NT2/D1 (cell line): ENCODE measurements around the gene TFF1.

Source experiments
- DNase-seq: peaks from one replicate; pipeline ENCODE4 v3.0.0-alpha.2; 2011; ENCODE audit warnings: low read depth, low spot score
- H3K27me3 ChIP-seq: 2 replicates; pipeline ENCODE4 v1.6.0; 2011; ENCODE audit warnings: mild to moderate bottlenecking; ENCODE audit not compliant: insufficient read length, insufficient read depth
- H3K36me3 ChIP-seq: 2 replicates; pipeline ENCODE4 v1.6.1; 2011; ENCODE audit warnings: mild to moderate bottlenecking, low read length, mixed read lengths; ENCODE audit not compliant: insufficient read depth, insufficient read length
- H3K4me1 ChIP-seq: 2 replicates; pipeline ENCODE4 v1.5.1; 2011; ENCODE audit not compliant: insufficient read depth, insufficient read length
- H3K4me3 ChIP-seq: 2 replicates; pipeline ENCODE4 v1.5.1; 2011; ENCODE audit warnings: low read depth; ENCODE audit not compliant: insufficient read length
- H3K9ac ChIP-seq: 2 replicates; pipeline ENCODE4 v1.6.0; 2011; ENCODE audit warnings: low read depth; ENCODE audit not compliant: insufficient read length
- H3K9me3 ChIP-seq: 2 replicates; pipeline ENCODE4 v1.5.1; 2011; ENCODE audit warnings: mild to moderate bottlenecking, low read length; ENCODE audit not compliant: insufficient read depth
- SUZ12 ChIP-seq: IDR thresholded peaks from 2 replicates; pipeline ENCODE4 v1.6.1; 2011; ENCODE audit not compliant: insufficient read length, insufficient read depth; ENCODE audit errors: extremely low read depth
- YY1 ChIP-seq: IDR thresholded peaks from 2 replicates; pipeline ENCODE4 v1.6.1; 2011; ENCODE audit not compliant: insufficient read length, insufficient read depth
- ZNF274 ChIP-seq: IDR thresholded peaks from 2 replicates; pipeline ENCODE4 v1.6.1; 2011; ENCODE audit warnings: mild to moderate bottlenecking, low read depth, low read length

The TFF1 gene

GRCh38 chr21:42347601-42348327 is 18.6 kb downstream of the TFF1 start:
- TF ChIP-seq SUZ12 (no peak), ZNF274 (no peak), YY1 (no peak)
- Histone ChIP-seq H3K9me3 (no peaks in the 10 kb centered on the region), H3K27me3 (no peaks in the 10 kb centered on the region), H3K4me1 (no peaks in the 10 kb centered on the region), H3K36me3 (no peaks in the 10 kb centered on the region), H3K9ac (no peak overlapping the region), H3K4me3 (no peak overlapping the region)
- no peak for DNase-seq

DNA sequence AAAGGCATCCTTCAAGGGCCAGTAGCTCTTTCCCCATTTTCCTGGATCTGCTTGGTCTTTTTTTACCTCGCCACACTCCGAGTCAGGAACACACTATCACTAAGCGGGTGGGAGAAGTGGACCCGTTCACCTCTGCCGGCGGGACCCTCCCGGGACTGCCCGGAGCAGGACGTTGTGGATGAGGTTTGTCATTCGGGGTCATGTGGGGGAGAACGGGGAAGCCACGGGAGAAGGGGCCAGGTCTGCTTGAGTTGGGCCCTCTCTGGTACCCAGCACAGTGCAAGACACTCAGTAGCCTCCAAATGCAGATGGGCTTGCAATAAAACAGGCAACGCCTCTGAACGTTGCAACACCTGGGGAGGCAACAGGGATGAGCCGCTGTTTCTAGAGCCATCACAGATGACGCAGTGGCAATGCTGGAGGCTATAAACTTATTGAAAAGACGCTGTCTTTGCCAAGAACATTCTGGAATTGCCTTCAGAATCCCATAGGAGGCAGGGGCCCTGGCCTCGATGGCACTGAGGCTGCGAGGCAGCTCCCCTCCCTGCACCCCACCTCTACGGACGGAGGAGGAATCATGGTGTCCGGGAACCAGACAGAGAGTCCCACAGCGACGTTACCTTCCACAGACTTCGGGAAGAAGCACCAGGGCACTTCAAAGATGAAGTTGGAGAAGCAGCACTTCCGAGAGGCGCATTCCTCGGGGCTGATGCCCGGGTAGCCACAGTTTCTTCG is 19.3 kb downstream of the TFF1 start:
- Histone ChIP-seq H3K9ac (no peak overlapping the region), H3K9me3 (no peaks in the 10 kb centered on the region), H3K4me1 (peaks cover 3% of the 10 kb centered on the region), H3K36me3 (no peaks in the 10 kb centered on the region), H3K27me3 (no peaks in the 10 kb centered on the region), H3K4me3 (no peak overlapping the region)
- TF ChIP-seq SUZ12 (no peak), ZNF274 (no peak), YY1 (no peak)
- DNase-seq = no peak

GRCh38 chr21:42346441-42346840 is 19.9 kb downstream of the TFF1 start:
- Histone ChIP-seq H3K4me3 (no peak overlapping the region), H3K4me1 (peaks cover 3% of the 10 kb centered on the region), H3K36me3 (no peaks in the 10 kb centered on the region), H3K9me3 (no peaks in the 10 kb centered on the region), H3K9ac (no peak overlapping the region), H3K27me3 (no peaks in the 10 kb centered on the region)
- TF ChIP-seq SUZ12 (no peak), ZNF274 (no peak), YY1 (no peak)
- DNase-seq = no peak

DNA sequence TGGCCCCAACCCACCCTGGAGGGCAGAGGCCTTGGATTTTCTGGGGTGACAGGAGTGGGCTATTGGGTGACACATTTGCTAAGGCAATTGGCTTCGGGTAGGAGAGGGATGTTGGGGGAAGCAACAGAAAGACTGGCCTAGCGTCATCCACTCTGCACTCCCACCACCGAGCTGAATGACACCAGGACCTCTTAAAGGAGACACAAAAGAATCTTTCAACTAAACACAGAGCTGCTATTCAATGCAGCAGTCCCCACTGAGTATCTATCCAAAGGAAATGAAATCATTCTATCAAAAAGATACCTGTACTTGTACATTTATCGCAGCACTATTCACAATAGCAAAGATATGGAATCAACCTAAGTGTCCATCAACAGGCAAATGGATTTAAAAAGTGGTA is 21.7 kb downstream of the TFF1 start:
- no peaks in the 10 kb centered on the region for H3K27me3 ChIP-seq
- no peak for DNase-seq
- H3K36me3 ChIP-seq = no peaks in the 10 kb centered on the region
- no peaks in the 10 kb centered on the region for H3K9me3 ChIP-seq
- TF ChIP-seq YY1 = no peak
- no peak for TF ChIP-seq SUZ12
- TF ChIP-seq ZNF274 = no peak
- no peak overlapping the region for H3K9ac ChIP-seq
- peaks cover 3% of the 10 kb centered on the region for H3K4me1 ChIP-seq
- no peak overlapping the region for H3K4me3 ChIP-seq

GRCh38 chr21:42343963-42344510 is 22.3 kb downstream of the TFF1 start:
- H3K4me1 ChIP-seq = peaks cover 3% of the 10 kb centered on the region
- H3K9ac ChIP-seq = no peak overlapping the region
- no peaks in the 10 kb centered on the region for H3K36me3 ChIP-seq
- no peak for TF ChIP-seq YY1
- no peak for TF ChIP-seq ZNF274
- TF ChIP-seq SUZ12 = no peak
- no peaks in the 10 kb centered on the region for H3K27me3 ChIP-seq
- H3K9me3 ChIP-seq = no peaks in the 10 kb centered on the region
- no peak for DNase-seq
- no peak overlapping the region for H3K4me3 ChIP-seq

DNA sequence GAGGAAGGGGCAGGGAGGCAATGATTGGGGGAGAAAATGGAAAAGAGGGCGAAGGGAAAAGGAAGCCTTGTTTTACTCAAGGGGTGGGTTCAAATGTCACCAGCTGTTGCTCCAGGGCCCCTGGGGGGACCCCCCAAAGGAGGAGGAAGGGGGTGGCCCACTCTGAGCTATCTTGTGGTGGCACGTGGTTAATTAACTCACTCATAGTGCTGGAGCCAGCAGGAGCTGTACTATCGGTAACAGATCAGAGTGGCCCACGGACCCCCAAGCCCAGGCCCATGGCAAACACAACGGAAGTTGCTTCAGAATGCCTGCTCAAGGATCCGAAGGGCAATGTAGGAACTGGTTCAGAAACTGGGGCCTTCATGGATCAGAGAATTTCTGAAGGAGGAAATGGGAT is 22.8 kb downstream of the TFF1 start:
- no peak for DNase-seq
- Histone ChIP-seq H3K9ac (no peak overlapping the region), H3K9me3 (no peaks in the 10 kb centered on the region), H3K36me3 (no peaks in the 10 kb centered on the region), H3K4me3 (no peak overlapping the region), H3K4me1 (peaks cover 5% of the 10 kb centered on the region), H3K27me3 (no peaks in the 10 kb centered on the region)
- TF ChIP-seq SUZ12 (no peak), ZNF274 (no peak), YY1 (no peak)

GRCh38 chr21:42343101-42343500 is 23.2 kb downstream of the TFF1 start:
- Histone ChIP-seq H3K36me3 (no peaks in the 10 kb centered on the region), H3K4me3 (no peak overlapping the region), H3K4me1 (peaks cover 9% of the 10 kb centered on the region), H3K27me3 (no peaks in the 10 kb centered on the region), H3K9ac (no peak overlapping the region), H3K9me3 (no peaks in the 10 kb centered on the region)
- TF ChIP-seq YY1 (no peak), ZNF274 (no peak), SUZ12 (no peak)
- no peak for DNase-seq
